ENCODE results near the gene EPHB3. TPM values are rescaled to one million over a fixed set of nuclear protein-coding genes. Genes with fewer than 3 reads are reported as not detected.
"Not testable (repeated sequence)": the region's sequence is repeated elsewhere in the genome, so short reads cannot be mapped to it uniquely, and the experiment has no call there.

Gene EPHB3
- total RNA-seq, 2 donors from 2014 or later = 0.11 TPM; not detected in 1

GRCh38 chr3:184602372-184603150, 41.0 kb downstream of the EPHB3 start:
- Mint-ChIP-seq H3K4me3 (peak overlapping the region; percentile 35), H3K36me3 (ENCODE audit: low read depth) (no peaks in the 10 kb centered on the region), H3K27me3 (peaks cover 46% of the 10 kb centered on the region), H3K4me1 (peaks cover 16% of the 10 kb centered on the region), H3K9me3 (no peaks in the 10 kb centered on the region), H3K27ac (no peak overlapping the region)
- ATAC-seq (replicated peaks) = no peak

- H3K27me3 Mint-ChIP-seq = peaks cover 46% of the 10 kb centered on the region
- H3K4me3 Mint-ChIP-seq = peak overlapping the region; percentile 35
- ATAC-seq (replicated peaks) = no peak
- H3K4me1 Mint-ChIP-seq = peaks cover 16% of the 10 kb centered on the region
- H3K9me3 Mint-ChIP-seq = no peaks in the 10 kb centered on the region
- H3K27ac Mint-ChIP-seq = no peak overlapping the region
- no peaks in the 10 kb centered on the region for H3K36me3 Mint-ChIP-seq (ENCODE audit: low read depth)
Observed at GRCh38 chr3:184603151-184604030, 41.8 kb downstream of the EPHB3 start.

GRCh38 chr3:184604039-184604601, 42.5 kb downstream of the EPHB3 start:
- H3K9me3 Mint-ChIP-seq = no peaks in the 10 kb centered on the region
- ATAC-seq (replicated peaks) = no peak
- no peak overlapping the region for H3K27ac Mint-ChIP-seq
- H3K4me1 Mint-ChIP-seq = peaks cover 16% of the 10 kb centered on the region
- peaks cover 46% of the 10 kb centered on the region for H3K27me3 Mint-ChIP-seq
- H3K4me3 Mint-ChIP-seq = peak overlapping the region; percentile 35
- H3K36me3 Mint-ChIP-seq (ENCODE audit: low read depth) = no peaks in the 10 kb centered on the region

- Mint-ChIP-seq H3K4me1 (peaks cover 16% of the 10 kb centered on the region), H3K36me3 (ENCODE audit: low read depth) (no peaks in the 10 kb centered on the region), H3K27ac (no peak overlapping the region), H3K9me3 (no peaks in the 10 kb centered on the region), H3K4me3 (no peak overlapping the region), H3K27me3 (peaks cover 46% of the 10 kb centered on the region)
- ATAC-seq (replicated peaks) = no peak
Observed at GRCh38 chr3:184604615-184605290, 43.2 kb downstream of the EPHB3 start.

GRCh38 chr3:184608209-184608608, 46.6 kb downstream of the EPHB3 start:
- no peak overlapping the region for H3K27ac Mint-ChIP-seq
- ATAC-seq (replicated peaks) = peak; percentile 50
- peaks cover 32% of the 10 kb centered on the region for H3K27me3 Mint-ChIP-seq
- H3K9me3 Mint-ChIP-seq = no peaks in the 10 kb centered on the region
- H3K36me3 Mint-ChIP-seq (ENCODE audit: low read depth) = no peaks in the 10 kb centered on the region
- H3K4me1 Mint-ChIP-seq = peaks cover 5% of the 10 kb centered on the region
- H3K4me3 Mint-ChIP-seq = no peak overlapping the region

GRCh38 chr3:184609476-184610244, 48.1 kb downstream of the EPHB3 start:
- H3K27ac Mint-ChIP-seq = no peak overlapping the region
- H3K36me3 Mint-ChIP-seq (ENCODE audit: low read depth) = no peaks in the 10 kb centered on the region
- no peaks in the 10 kb centered on the region for H3K9me3 Mint-ChIP-seq
- no peak overlapping the region for H3K4me3 Mint-ChIP-seq
- H3K4me1 Mint-ChIP-seq = peaks cover 3% of the 10 kb centered on the region
- H3K27me3 Mint-ChIP-seq = peaks cover 25% of the 10 kb centered on the region
- no peak for ATAC-seq (replicated peaks)

- no peak overlapping the region for H3K4me3 Mint-ChIP-seq
- H3K27me3 Mint-ChIP-seq = peaks cover 21% of the 10 kb centered on the region
- H3K9me3 Mint-ChIP-seq = no peaks in the 10 kb centered on the region
- H3K4me1 Mint-ChIP-seq = no peaks in the 10 kb centered on the region
- H3K36me3 Mint-ChIP-seq (ENCODE audit: low read depth) = no peaks in the 10 kb centered on the region
- ATAC-seq (replicated peaks) = no peak
- H3K27ac Mint-ChIP-seq = no peak overlapping the region
Observed at GRCh38 chr3:184610245-184610871, 48.8 kb downstream of the EPHB3 start.

GRCh38 chr3:184611607-184612281, 50.2 kb downstream of the EPHB3 start:
- Mint-ChIP-seq H3K4me3 (no peak overlapping the region), H3K27ac (no peak overlapping the region)

GRCh38 chr3:184615396-184615795, 53.8 kb downstream of the EPHB3 start:
- H3K27ac Mint-ChIP-seq = no peak overlapping the region
- H3K4me1 Mint-ChIP-seq = peaks cover 13% of the 10 kb centered on the region
- H3K4me3 Mint-ChIP-seq = no peak overlapping the region
- ATAC-seq (replicated peaks) = no peak
- H3K36me3 Mint-ChIP-seq (ENCODE audit: low read depth) = no peaks in the 10 kb centered on the region
- no peaks in the 10 kb centered on the region for H3K9me3 Mint-ChIP-seq
- peaks cover 13% of the 10 kb centered on the region for H3K27me3 Mint-ChIP-seq

More at GRCh38 chr3:184611607-184612281, 50.2 kb downstream of the EPHB3 start:
- Mint-ChIP-seq H3K9me3 (no peaks in the 10 kb centered on the region), H3K4me1 (no peaks in the 10 kb centered on the region), H3K36me3 (ENCODE audit: low read depth) (no peaks in the 10 kb centered on the region), H3K27me3 (peaks cover 10% of the 10 kb centered on the region)
- ATAC-seq (replicated peaks) = no peak

- Mint-ChIP-seq H3K27ac (no peak overlapping the region), H3K36me3 (ENCODE audit: low read depth) (no peaks in the 10 kb centered on the region), H3K9me3 (no peaks in the 10 kb centered on the region), H3K4me3 (no peak overlapping the region), H3K27me3 (peaks cover 8% of the 10 kb centered on the region), H3K4me1 (peaks cover 13% of the 10 kb centered on the region)
- ATAC-seq (replicated peaks) = no peak
Observed at GRCh38 chr3:184616436-184616835, 54.9 kb downstream of the EPHB3 start.

- not testable (repeated sequence) for H3K4me3 Mint-ChIP-seq; H3K27ac Mint-ChIP-seq; ATAC-seq (replicated peaks); H3K27me3 Mint-ChIP-seq; H3K9me3 Mint-ChIP-seq; H3K36me3 Mint-ChIP-seq (ENCODE audit: low read depth)
- H3K4me1 Mint-ChIP-seq = peaks cover 13% of the 10 kb centered on the region
Observed at GRCh38 chr3:184617306-184617705, 55.7 kb downstream of the EPHB3 start.

GRCh38 chr3:184618811-184619210, 57.2 kb downstream of the EPHB3 start:
- peaks cover 13% of the 10 kb centered on the region for H3K4me1 Mint-ChIP-seq
- H3K27ac Mint-ChIP-seq = no peak overlapping the region
- H3K4me3 Mint-ChIP-seq = no peak overlapping the region
- H3K9me3 Mint-ChIP-seq = no peaks in the 10 kb centered on the region
- no peak for ATAC-seq (replicated peaks)
- no peaks in the 10 kb centered on the region for H3K36me3 Mint-ChIP-seq (ENCODE audit: low read depth)
- peaks cover 8% of the 10 kb centered on the region for H3K27me3 Mint-ChIP-seq

GRCh38 chr3:184619369-184619768, 57.8 kb downstream of the EPHB3 start:
- ATAC-seq (replicated peaks) = peak; percentile 26
- H3K27ac Mint-ChIP-seq = no peak overlapping the region
- H3K36me3 Mint-ChIP-seq (ENCODE audit: low read depth) = no peaks in the 10 kb centered on the region
- H3K4me1 Mint-ChIP-seq = peaks cover 13% of the 10 kb centered on the region
- peaks cover 8% of the 10 kb centered on the region for H3K27me3 Mint-ChIP-seq
- H3K4me3 Mint-ChIP-seq = peak overlapping the region; percentile 10
- H3K9me3 Mint-ChIP-seq = no peaks in the 10 kb centered on the region

Measured in activated T-helper 17 cell treated with anti-CD3 and anti-CD28 coated beads, Interleukin-2, amount 50 U/mL, for 72 hours (primary cell).